Measurements from ENCODE around the gene B3GNT8. TPM values are rescaled to one million over a fixed set of nuclear protein-coding genes. Genes with fewer than 3 reads are reported as not detected.

B3GNT8 gene
- total and polyA plus RNA-seq, 4 donors, result 3.2 to 7.4 (median 3.8) TPM

GRCh38 chr19:41376998-41377365, 50.2 kb downstream of the B3GNT8 start:
- WGBS, 2 donors, result 53 to 64% methylated on average over 8 of the region's 8 CpGs
- Histone ChIP-seq H3K27ac (ENCODE audit: low read depth in 1 of 2, low read length in 2 of 2) (peak overlapping the region in 1 of 2 donors; percentile 0), H3K4me1 (ENCODE audit: control insufficient read depth in 1 of 2, insufficient read depth in 2 of 2, low read length in 2 of 2) (no peaks in the 10 kb centered on the region), H3K36me3 (ENCODE audit: control insufficient read depth in 1 of 2, insufficient read depth in 2 of 2, low read length in 1 of 2) (no peaks in the 10 kb centered on the region), H3K9me3 (ENCODE audit: control insufficient read depth, low read length) (no peaks in the 10 kb centered on the region), H3K27me3 (ENCODE audit: control insufficient read depth in 1 of 2, insufficient read depth in 2 of 2, low read length in 1 of 2) (no peaks in the 10 kb centered on the region), H3K4me3 (ENCODE audit: low read length in 2 of 2) (peak overlapping the region in 1 of 2 donors; percentile 43)
- DNase-seq (no peak), ATAC-seq (ENCODE audit: low FRiP score) (peak; percentile 8)
- intact Hi-C loops (cut with DNase I), result no loop called here

GRCh38 chr19:41376241-41376997, 50.8 kb downstream of the B3GNT8 start, which contains the start of gene TMEM91:
TSS of gene TMEM91 (plus strand) at chr19:41376533. CDS start at chr19:41378310, 1,777 bp downstream.
- intact Hi-C loops (cut with DNase I), result no loop called here
- Histone ChIP-seq H3K4me1 (ENCODE audit: control insufficient read depth in 1 of 2, insufficient read depth in 2 of 2, low read length in 2 of 2) (no peaks in the 10 kb centered on the region), H3K9me3 (ENCODE audit: control insufficient read depth, low read length) (no peaks in the 10 kb centered on the region), H3K4me3 (ENCODE audit: low read length in 2 of 2) (peak within 1 kb of the TSS; percentile 2 to 43), H3K27ac (ENCODE audit: low read depth in 1 of 2, low read length in 2 of 2) (peak within 1 kb of the TSS in 1 of 2 donors; percentile 62), H3K36me3 (ENCODE audit: control insufficient read depth in 1 of 2, insufficient read depth in 2 of 2, low read length in 1 of 2) (no peaks in the 10 kb centered on the region), H3K27me3 (ENCODE audit: control insufficient read depth in 1 of 2, insufficient read depth in 2 of 2, low read length in 1 of 2) (no peaks in the 10 kb centered on the region)
- DNase-seq (peak; percentile 64 to 84), ATAC-seq (ENCODE audit: low FRiP score) (peak; percentile 76)
- 2% methylated on average over 43 to 47 of the region's 47 CpGs for WGBS, 2 donors

Other genes with a start within 250 kb of the B3GNT8 start
- 1 to 10 TPM; 1.7 to 2.5 TPM for gene CYP2S1, start 234.2 kb downstream of the B3GNT8 start, total RNA-seq
- gene CYP2S1, start 234.2 kb downstream of the B3GNT8 start, polyA plus RNA-seq, result 10 to 100 TPM in 1 of 2 donors, not detected in 1; 11.5 TPM
- gene AXL, start 208.2 kb downstream of the B3GNT8 start, total RNA-seq, result 100 to 1,000 TPM; 106 TPM
- 10 to 100 TPM; 14.8 to 44.6 TPM for gene AXL, start 208.2 kb downstream of the B3GNT8 start, polyA plus RNA-seq
- gene HNRNPUL1, start 163.0 kb downstream of the B3GNT8 start, total RNA-seq, result 100 to 1,000 TPM; 155 to 156 TPM
- 10 to 100 TPM; 59.5 to 82.5 TPM for gene HNRNPUL1, start 163.0 kb downstream of the B3GNT8 start, polyA plus RNA-seq
- gene CCDC97, start 117.2 kb downstream of the B3GNT8 start, total RNA-seq, result 10 to 100 TPM; 18.7 to 24.3 TPM
- 10 to 100 TPM in 1 of 2 donors, 1 to 10 TPM in 1; 7.0 to 10.8 TPM for gene CCDC97, start 117.2 kb downstream of the B3GNT8 start, polyA plus RNA-seq
- 10 to 100 TPM; 81.6 to 97.5 TPM for gene TGFB1, start 73.5 kb downstream of the B3GNT8 start, total RNA-seq
- gene TGFB1, start 73.5 kb downstream of the B3GNT8 start, polyA plus RNA-seq, result 10 to 100 TPM; 25.4 to 56.6 TPM
- 1 to 10 TPM; 4.1 to 5.6 TPM for gene B9D2, start 63.2 kb downstream of the B3GNT8 start, total RNA-seq
- gene B9D2, start 63.2 kb downstream of the B3GNT8 start, polyA plus RNA-seq, result 10 to 100 TPM in 1 of 2 donors, 1 to 10 TPM in 1; 1.6 to 13.5 TPM
- gene TMEM91, start 50.8 kb downstream of the B3GNT8 start, total RNA-seq, result 10 to 100 TPM in 1 of 2 donors, 1 to 10 TPM in 1; 9.5 to 28.2 TPM
- gene TMEM91, start 50.8 kb downstream of the B3GNT8 start, polyA plus RNA-seq, result 10 to 100 TPM in 1 of 2 donors, 1 to 10 TPM in 1; 8.9 to 55.8 TPM
- gene EXOSC5, start 30.0 kb downstream of the B3GNT8 start, total RNA-seq, result 1 to 10 TPM; 5.5 to 8.7 TPM
- gene EXOSC5, start 30.0 kb downstream of the B3GNT8 start, polyA plus RNA-seq, result 10 to 100 TPM in 1 of 2 donors, 1 to 10 TPM in 1; 9.9 to 15.4 TPM
- gene BCKDHA, start 29.6 kb downstream of the B3GNT8 start, total RNA-seq, result 10 to 100 TPM; 11.6 to 15.2 TPM
- 10 to 100 TPM; 11.1 to 50.6 TPM for gene BCKDHA, start 29.6 kb downstream of the B3GNT8 start, polyA plus RNA-seq
- 10 to 100 TPM; 28.3 to 31.5 TPM for gene DMAC2, start 12.5 kb upstream of the B3GNT8 start, total RNA-seq
- 10 to 100 TPM; 32.0 to 41.6 TPM for gene DMAC2, start 12.5 kb upstream of the B3GNT8 start, polyA plus RNA-seq
- gene ERICH4, start 15.8 kb upstream of the B3GNT8 start, total RNA-seq, result not detected
- 10 to 100 TPM in 1 of 2 donors, not detected in 1; 13.4 TPM for gene ERICH4, start 15.8 kb upstream of the B3GNT8 start, polyA plus RNA-seq
- 1 to 10 TPM; 1.6 to 3.1 TPM for gene CEACAM21, start 148.8 kb upstream of the B3GNT8 start, total RNA-seq
- under 1 TPM in 1 of 2 donors, not detected in 1; 0.38 TPM for gene CEACAM21, start 148.8 kb upstream of the B3GNT8 start, polyA plus RNA-seq
- gene CEACAM4, start 199.7 kb upstream of the B3GNT8 start, total RNA-seq, result 1 to 10 TPM in 1 of 2 donors, under 1 TPM in 1; 0.84 to 1.8 TPM
- under 1 TPM in 1 of 2 donors, not detected in 1; 0.51 TPM for gene CEACAM4, start 199.7 kb upstream of the B3GNT8 start, polyA plus RNA-seq